ENCODE results near the gene TNFAIP2.

TNFAIP2 gene

DNA sequence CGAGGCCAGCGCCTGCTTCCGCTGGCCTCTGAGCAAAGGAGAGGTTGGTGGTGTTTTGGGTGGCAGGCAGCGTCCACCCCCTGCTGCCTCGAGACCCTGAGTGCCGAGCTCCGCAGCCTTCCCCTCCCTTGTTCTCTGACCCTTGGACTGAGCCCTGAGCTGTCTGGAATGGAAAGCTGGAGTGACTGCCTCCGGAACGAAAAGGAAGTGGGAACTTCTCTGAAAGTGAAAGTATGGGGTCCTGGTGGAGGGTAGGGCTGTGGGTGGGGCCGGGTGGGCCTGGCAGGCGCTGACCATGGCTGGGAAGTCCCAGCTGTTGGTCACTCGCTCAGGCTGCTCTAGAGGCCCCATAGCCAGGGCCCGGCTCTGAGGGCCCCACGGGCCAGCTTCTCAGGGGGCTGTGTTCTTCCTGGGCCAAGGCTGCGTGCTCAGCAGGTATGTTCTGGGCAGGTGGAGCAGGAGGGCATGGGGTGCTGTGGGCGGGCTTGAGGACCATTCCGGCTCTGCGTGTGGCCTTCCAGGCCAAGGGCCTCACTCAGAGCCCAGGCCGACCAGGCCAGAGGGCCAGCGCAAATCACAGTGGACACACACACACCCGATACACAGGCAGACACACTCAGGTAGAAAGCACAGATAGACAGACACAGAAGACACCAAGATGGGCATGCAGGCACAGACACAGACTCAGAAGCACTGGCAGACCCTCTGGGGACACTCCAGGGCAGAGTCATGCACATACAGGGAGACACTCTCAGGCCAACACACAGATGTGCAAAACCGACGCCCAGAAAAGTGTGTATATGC, 28.7 kb upstream of the TNFAIP2 start, which contains the start of gene EXOC3L4:
EXOC3L4 (plus strand) TSS at position 320 of the 804 bp plus-strand sequence. CDS start 5,495 bp downstream, outside the sequence.
- no peak for DNase-seq

DNA sequence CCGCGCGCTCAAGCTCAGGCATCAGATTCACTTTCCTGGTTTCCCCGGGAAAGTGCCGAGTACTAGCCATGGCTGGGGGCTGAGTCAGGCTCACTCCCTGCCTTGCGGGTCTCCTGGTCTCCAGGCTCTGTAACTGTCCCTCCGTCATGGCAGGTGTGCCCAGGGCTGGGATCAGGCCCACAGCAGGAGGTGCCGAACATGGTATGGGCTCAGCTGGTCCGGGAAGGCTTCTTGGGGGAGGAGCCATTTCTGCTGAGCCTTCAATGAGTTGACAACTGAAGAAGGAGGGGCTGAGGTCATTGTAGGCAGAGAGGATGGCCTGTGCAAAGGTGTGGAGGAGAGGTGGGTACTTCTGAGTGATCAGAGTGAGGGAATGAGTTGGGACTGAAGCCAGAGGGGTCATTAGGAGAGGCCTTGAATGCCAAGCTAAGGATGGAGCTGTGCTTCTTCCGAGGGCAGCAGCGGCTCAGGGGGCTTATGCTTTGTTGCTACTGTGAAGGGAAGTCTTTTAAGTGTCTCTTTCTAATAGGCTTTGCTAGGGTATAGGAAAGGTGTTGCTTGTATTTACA, 28.0 kb upstream of the TNFAIP2 start:
- no peak for DNase-seq

DNA sequence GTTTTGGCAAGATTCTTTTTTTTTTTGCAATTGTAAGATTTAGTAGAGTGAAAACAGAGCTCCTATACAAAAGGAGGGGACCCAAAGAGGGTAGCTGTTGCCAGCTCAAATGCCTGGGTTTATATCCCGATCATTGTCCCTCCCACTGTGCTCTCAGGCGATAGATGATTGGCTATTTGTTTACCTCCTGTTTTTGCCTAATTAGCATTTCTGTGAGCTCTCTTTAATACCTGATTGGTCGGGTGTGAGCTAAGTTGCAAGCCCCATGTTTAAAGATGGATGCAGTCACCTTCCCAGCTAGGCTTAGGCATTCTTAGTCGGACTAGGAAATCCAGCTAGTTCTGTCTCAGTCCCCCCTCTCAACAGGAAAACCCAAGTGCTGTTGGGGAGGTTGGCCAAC, 26.9 kb upstream of the TNFAIP2 start:
- no peak for DNase-seq

DNA sequence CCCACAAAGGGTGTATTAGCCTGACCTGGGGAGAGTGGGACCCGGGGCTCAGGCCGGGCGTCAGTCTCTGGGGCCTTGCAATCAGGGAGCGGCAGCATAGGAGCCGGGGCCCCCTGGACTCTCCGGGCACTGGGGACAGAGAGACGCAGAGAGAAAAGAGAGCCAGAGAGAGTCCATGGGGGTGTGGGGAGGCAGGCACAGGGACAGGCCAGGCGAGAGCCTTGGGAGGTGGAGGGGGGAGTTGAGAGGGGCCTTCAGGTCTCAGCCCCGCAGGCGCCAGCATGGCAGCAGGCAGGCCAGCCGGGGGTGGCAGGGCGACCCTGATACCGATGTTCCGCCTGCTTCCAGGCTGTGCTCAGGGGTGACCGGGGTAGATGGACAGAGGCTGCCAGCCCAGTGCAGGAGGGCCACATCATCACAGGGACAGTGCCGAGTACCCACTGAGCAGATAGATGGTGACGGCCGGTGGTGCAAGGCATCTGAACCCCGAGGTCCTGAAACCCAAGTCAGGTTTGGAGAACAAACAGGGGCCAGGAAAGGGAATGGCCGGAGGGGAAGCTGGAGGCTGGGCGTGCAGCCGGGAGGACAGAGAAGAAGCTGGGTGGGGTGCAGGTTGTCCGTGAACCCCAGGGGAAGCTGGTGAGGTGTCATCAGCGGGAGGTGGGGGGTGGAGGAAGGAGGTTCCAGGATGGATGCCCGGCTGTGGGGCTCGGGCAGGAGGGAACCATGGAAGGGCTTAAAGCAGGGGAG, 25.8 kb upstream of the TNFAIP2 start:
- DNase-seq: no peak

DNA sequence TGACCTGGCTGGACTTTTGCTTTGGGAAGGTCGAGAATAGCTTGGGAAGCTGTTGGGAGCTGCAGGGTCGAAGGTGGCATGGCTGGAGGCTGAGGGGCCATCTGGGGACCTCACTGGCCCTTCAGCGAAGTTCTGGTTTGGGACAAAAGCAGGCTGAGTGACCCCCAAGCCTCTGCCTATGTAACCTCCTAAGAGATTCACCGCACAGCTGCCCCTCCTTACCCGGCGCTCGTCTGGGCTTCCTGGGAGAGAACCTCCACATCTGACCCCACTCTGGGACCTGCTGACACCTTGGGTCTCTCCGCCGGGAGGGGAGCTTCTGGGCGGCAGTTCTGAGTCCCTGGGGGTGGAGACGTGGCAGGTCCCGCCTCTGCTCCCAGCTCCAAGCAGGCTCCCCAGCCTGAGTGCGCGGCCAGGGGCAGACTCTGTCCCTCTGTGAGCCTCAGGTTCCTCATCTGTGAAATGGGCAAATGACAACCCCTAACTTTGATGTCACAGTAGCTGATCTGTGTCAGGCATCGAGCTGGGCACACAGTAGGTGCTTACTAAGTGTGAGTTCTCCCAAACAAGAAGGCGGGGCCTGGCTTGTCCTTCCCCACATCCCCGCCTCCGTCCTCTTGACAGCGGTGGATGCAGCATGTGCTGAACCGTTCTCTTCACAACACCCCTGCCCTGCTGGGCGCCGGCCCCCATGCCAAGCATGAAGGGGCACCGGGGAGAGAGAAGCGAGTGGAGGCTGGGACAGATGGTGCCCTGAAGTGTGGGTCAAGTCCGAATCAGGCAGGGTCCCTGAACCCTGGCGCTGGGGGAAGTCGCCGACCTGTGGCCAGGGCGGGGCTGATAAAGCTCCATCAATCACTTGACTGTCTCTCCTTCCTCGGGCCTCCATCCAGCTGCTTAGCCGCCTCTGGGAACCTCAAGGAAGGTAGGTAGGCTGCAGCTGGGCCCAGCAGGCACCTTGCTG, 25.0 kb upstream of the TNFAIP2 start:
- no peak for DNase-seq

DNA sequence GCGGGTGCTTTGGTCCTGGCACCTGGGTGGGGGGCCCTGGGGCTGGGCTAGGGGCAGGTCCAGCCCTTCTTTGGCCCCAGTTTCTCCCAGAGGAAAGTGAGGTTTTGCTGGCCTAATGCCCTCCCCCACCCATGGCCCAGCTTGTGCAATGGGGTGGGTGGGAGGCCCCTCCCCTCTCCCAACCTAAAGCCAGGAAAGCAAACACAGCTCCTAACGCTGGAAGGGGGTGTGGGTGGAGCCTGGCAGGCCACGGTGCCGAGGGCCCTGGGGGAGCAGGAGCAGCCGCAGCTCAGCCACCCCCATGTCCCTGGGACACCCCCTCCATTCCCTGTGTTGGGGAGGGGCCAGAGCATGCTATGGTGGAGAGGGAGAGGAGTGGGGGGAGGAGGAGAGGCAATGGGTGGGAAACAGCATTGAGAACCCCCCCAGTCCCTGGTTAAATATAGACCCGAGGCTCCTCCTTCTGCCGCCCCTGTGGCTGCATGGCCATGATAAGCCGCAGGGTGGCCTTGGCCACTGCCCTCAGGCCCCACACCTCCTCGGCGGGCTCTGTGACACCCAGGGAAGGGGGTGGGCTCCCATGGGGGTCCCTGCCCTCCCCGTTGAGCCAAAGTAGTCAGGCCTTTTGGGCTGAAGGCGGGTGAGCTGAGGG, 24.1 kb upstream of the TNFAIP2 start:
- no peak for DNase-seq

DNA sequence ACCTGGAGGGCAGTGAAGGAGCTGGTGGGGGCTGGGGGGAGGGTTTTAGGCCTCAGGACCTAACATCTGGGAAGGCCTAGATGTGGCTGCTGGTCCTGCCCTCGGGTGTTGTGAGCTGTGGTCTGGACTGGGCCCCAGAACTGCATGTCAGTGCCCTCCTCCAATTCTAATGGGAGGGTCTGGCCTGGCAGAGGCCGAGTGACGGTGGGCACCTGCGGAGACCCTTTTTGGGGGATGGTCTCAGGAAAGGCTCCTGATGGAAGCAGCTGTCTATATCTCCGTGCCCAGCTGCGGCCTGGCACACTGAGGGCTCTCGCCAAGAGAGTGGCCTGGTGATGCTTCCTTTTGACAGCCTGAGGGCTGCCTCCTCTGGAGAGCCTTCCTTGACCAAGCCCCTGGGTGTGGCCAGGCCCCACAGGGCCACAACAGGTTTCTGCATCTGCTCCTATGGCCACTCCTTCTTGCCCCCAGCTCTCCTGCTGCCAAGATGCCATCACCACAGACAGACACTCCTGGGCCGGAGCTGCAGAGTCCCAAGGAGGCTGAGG, 23.5 kb upstream of the TNFAIP2 start:
- DNase-seq: no peak

DNA sequence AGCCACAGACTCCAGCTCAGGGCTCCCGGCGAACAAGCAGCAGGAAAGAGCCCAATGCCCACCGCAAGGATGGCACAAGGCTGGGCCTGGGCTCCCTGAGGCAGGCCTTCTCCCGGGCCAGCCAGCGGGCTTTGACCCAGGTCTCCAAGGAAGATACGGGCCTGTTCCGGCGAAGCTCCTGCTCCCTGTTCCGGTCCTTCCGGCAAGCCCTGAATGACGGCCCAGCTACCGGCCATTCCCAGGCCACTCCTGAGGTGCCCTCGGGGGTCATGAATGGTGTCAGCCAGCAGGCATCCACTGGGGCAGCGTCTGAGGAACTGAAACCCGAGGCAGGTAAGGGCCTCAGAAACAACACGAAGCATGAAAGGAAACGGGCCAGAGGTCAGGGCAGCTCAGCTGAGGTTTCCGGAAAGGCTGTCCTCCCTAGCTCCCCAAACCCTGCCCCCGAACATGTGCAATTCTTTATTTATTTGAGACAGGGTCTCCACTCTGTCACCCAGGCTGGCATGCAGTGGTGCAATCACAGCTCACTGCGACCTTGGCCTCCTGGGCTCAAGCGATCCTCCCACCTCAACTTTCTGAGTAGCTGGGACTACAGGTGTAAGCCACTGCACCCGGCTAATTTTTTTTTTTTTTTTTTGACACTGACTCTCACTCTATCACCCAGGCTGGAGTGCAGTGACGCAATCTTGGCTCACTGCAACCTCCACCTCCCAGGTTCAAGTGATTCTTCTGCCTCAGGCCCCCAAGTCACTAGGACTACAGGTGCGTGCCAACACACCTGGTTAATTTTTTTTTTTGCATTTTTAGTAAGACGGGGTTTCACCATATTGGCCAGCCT, 22.8 kb upstream of the TNFAIP2 start:
- DNase-seq: no peak

DNA sequence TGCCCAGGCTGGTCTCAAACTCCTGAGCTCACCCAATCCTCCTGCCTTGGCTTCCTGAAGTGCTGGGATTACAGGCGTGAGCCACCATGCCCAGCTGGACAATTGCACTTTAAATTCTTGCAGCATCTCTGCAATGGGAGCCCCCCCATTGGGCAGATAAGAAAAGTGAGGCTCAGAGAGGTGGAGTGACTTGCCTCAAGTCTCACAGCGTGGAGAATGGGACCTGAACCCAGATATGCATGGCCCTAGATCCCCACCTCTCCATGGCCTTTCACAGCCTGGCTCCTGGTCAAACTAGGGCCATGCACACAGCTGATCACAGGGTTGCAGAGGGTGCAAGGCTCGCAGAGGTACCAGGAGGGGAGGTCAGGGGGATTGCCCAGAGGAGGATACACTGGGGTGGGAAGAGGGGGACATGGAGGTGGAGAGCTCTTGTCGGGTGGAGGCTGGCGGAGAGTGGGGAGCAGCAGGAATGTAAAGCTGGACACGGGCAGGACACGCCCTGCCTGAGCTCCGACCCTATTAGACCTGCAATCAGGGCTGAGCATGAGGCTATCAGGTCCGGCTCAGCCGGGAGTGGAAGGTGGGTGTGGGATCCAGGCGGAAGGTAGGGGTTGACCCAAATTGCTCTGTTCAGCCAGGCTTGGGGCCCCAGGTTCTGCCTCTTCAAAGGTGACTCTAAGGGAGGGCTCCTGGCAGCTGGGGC, 21.9 kb upstream of the TNFAIP2 start:
- no peak for DNase-seq

DNA sequence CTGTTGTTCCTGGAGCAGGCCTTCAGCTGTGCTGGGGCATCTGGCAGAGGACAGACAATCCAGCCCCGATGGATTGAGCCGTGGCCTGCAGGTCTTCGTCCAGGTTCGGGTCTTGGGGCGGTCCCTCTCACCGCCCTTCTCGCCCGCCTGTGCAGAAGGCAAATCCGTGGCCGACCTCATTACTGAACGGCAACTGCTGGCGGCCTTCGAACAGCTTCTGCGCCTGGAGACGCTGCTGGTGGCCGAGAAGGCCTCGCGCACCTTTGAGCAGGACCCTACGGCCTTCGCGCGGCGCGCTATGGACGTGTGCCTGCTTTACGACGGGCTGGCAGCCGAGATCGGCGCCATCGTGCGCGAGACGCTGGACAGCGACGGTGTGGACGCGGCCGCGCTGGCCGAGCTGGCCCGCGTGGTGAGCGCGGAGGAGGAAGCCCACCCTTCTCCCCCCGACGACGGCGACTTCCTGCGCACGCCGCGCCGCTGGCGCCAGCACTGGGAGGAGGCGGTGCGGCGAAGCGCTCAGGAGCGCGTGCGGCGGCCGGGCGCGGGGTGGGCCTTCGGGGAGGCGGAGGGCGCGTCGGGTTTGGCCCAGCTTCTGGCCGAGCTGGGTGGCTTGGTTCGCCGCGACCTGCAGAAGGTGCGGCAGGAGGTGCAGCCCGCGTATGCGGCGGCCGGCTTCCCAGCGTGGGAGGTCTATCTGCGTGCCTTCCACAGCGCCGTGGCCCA, 21.1 kb upstream of the TNFAIP2 start:
- no peak for DNase-seq

DNA sequence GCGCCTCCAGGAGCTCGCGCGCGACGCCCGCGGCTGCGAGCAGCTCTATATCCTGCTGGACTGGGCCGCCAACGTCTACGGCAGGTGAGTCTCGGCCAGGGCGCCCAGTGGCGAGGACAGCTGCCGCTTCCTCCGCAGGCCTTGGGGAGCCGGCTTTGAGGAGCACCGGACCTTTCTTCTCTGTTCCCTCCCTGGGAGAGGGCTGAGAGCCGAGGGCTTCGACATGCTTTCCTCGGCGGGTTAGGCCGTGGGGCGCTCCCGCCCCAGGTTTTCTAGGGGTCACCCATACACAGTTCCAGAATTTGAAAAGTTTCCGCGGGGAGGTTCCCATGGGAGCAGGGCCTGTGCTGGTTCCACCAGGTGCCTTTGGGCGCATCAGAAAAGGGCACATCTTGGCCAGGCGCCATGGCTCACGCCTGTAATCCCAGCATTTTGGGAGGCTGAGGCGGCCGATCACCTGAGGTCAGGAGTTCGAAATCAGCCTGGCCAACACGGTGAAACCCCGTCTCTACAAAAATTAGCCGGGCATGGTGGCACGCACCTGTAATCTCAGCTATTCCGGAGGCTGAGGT, 20.5 kb upstream of the TNFAIP2 start:
- DNase-seq: no peak

DNA sequence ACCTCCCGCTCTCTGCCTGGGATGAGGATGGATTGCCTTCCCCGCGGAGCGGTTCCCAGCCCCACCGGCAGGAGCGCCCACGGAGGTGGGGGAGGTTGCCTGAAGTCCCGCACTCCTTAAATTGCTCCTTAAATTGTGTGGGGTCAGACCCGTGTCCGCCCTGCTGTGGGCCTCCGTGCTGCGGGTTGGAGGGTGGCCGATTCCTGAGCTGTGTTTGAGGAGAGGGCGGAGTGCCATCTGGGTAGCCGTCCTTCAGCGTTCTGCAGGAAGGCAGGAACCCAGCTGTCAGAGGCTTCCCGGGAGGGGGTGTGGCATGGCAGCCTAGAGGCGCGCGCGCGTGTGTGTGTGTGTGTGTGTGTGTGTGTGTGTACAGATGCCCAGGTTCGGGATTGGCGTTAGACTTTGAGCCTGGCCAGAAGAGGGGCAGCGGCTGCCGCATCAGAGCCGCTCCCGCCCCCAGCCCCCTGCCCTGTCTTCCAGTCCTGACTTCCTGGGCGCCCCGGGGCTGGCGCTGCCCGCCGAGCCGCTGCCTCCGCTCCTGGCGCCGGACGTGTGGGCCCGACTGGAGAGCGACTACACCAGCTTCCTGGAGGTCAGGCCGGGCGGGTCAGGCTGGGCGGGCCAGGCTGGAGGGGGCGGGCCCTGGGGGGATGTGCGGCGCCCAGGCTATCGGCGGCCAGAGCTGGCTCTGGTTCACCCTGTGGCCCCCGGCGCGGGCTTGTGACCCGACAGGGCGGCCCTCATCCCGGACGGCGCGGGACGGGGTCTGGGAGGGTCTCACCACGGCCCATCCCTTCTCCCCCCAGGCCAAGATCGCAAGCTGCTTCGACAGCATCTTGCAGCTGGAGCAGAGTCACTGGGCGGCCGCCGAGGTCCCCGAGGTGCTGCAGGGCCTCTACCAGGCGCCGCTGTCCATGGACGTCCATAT, 19.5 kb upstream of the TNFAIP2 start:
- no peak for DNase-seq

DNA sequence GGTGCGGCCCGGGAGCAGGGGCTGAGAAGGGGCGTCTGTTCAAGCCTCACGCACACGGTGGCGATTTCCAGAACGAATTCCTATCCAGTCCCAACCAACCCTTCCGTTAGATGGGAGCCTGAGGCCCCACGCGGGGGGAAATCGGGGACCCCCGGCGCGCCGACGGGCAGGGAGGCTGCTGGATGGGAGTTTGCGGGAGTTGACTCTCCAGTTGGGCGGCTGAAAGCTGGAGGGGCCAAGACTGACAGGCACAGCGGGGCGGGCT, 18.9 kb upstream of the TNFAIP2 start:
- DNase-seq: no peak

DNA sequence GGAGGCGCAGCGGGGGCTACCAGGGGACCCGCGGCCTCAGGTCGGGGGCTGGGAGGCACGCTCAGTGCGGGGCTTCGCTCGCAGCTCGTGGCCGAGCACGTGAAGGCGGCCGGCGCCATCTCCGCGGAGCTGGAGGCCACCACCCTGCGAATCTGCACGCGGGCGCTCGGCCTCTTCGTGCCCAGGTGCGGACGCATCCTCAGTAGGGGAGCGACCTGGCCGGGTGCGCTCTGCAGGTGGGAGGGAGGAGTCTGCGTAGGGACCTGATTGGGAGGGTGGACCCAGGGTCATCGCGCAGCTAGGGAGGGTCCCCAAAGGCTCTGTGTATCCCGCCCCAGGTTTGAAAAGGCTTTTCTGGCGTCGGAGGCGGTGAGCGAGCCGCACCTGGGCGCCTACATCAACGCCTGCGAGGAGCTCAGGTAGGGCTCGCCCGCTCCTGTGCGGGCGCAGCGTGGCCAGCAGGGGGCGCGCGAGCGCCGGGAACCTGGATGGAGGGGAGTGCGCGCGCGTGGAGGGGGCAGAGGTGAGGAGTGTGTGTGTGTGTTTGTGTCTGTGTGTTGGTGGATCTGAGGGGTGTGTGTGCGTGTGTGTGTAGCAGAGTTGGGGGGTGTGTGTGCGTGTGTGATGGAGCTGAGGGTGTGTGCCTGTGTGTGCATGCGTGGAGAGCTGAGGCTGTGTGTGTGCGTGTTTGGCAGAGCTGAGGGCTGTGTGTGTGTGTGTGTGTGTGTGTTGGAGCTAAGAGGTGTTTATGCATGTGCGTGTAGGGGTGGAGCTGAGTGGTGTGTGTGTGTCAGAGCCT, 18.4 kb upstream of the TNFAIP2 start:
- DNase-seq: no peak

DNA sequence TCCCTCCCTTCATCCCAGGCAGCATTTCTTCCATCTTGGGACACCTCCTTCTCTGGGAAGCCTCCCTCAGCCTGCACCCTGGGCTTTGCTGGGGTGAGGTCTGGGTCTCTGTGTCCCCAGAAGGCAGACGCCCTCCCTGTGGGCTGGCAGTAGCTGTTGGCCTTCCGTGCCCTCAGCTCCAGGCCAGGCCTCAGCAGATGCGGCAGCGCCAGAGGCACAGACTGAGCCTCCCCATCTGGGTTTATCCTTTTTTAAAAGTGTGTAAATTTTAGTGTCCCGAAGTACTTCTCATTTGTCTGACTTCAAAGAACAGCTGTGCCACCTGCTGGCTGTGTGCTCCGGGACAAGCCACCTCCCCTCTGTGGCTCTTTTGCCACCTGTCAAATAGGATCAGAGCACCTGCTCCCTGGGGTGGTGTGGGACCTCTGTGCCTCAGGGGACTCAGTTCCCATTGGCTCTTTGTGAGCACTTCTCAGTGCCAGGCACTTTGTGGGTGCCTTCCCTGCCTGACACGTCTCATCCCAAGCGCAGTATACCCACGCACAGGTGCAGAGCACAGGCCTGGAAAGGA, 17.6 kb upstream of the TNFAIP2 start:
- DNase-seq: no peak

DNA sequence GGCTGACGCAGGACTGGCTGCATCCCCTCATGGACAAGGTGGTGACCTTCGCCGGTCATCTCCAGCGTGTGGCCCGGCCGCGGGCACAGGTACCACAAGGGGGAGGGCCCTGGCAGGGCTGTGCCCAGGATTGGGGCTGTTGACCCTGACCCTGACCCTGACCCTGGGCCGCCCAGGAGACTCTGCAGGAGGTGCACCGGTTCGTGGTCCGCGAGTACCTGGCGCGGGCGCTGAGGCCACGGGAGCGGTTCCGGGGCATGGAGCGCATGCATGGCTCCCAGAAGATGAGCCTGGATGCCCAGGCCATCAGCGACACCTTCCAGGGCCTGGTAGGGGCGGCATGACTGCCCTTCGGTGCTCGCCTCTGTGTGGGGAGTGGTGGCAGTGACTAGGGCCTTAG, 15.8 kb upstream of the TNFAIP2 start:
- DNase-seq: no peak
